Measurements from ENCODE around the gene RXRG. TPM values are rescaled to one million over a fixed set of nuclear protein-coding genes. Genes with fewer than 3 reads are reported as not detected.
A peak's percentile ranks its signal among the peaks of the same experiment; 100 is the strongest.
"Not testable (repeated sequence)": the region's sequence is repeated elsewhere in the genome, so short reads cannot be mapped to it uniquely, and the experiment has no call there.

RXRG gene
- not detected in 2 replicates for polyA plus RNA-seq (2014; cell fraction: cytosol; rRNA removed)
- not detected in 2 replicates for polyA plus RNA-seq (2014; cell fraction: nucleus; rRNA removed)

GRCh38 chr1:165444897-165445370 lies at the start of gene RXRG:
TSS of gene RXRG (minus strand) at chr1:165445126. CDS start at chr1:165444893, 233 bp downstream.
- DNase-seq (ENCODE audit: low spot score), result peak; percentile 45

GRCh38 chr1:165492845-165493373 lies 48.0 kb upstream of the RXRG start:
- DNase-seq (ENCODE audit: low spot score), result no peak

DNA sequence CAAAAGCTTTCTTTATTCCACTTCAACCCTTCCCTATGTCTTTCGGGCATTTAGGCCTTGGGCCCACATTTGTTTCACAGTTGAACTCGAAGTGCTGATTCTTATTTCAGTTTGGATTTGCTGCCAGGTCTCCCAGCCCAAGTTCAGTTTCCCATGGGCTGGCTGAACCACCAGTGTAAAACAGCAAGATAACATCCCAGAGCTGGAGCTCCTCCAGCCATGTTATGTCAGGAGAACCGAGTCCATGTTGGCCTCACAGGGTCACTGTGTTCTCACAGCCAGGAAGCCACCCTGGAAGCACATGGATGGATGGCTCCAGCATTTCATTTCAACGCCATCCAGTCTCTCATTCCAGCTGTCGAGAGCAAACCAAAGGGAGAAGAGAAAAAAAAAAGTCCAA lies 45.2 kb upstream of the RXRG start:
- DNase-seq (ENCODE audit: low spot score), result no peak

DNA sequence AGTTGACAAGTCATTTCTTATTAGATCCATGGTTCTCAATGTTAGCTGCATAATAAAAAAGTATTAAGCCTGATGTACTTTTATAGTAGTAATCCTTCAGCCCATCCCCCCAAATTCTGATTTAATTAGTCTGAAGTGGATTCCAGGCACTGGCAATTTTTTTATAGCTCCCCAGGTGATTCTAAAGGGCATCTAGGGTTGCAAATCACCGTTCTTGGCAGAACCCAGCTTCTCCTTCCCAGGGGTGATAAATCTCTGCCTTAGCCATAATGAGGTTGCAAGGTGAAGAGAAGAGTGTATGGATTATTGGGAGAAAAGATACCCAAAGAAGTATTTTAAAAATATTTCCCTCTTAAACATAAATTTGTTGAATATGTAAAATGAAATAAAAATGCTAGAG lies 43.0 kb upstream of the RXRG start:
- no peak for DNase-seq (ENCODE audit: low spot score)

GRCh38 chr1:165486663-165487062 lies 41.7 kb upstream of the RXRG start:
- DNase-seq (ENCODE audit: low spot score), result no peak

- no peak for DNase-seq (ENCODE audit: low spot score)
Measured at GRCh38 chr1:165485716-165486115, 40.8 kb upstream of the RXRG start.

DNA sequence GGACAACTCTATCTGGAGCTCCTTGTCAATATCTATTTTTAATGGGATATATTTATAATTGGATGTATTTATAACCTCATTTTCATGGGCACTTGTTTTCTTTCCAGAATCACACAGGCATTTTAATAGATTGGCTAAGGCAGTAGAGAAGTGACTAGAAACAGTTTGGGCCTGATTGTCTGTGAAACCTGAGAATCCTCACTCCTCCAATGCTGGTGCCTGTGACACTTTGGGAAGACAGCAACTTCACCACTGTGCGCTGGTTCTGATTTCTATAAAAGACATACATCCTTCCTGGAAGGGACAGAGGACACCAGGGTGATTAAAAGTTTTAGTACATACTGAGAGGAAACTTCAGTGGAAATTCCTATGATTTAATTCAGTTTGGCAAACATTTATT lies 39.6 kb upstream of the RXRG start:
- no peak for DNase-seq (ENCODE audit: low spot score)

DNA sequence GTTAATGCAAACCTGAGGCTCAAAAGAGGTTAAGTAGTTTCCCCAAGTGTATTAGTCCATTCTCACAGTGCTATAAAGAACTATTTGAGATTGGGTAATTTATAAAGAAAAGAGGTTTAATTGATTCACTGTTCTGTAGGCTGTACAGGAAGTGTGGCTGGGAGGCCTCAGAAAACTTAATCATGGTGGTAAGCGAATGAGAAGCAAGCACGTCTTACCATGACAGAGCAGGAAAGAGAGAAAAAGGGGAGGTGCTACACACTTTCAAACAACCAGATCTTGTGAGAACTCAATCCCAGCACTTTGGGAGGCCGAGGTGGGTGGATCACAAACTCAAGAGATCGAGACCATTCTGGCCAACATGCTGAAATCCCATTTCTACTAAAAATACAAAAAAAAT lies 38.5 kb upstream of the RXRG start:
- DNase-seq (ENCODE audit: low spot score), result no peak

DNA sequence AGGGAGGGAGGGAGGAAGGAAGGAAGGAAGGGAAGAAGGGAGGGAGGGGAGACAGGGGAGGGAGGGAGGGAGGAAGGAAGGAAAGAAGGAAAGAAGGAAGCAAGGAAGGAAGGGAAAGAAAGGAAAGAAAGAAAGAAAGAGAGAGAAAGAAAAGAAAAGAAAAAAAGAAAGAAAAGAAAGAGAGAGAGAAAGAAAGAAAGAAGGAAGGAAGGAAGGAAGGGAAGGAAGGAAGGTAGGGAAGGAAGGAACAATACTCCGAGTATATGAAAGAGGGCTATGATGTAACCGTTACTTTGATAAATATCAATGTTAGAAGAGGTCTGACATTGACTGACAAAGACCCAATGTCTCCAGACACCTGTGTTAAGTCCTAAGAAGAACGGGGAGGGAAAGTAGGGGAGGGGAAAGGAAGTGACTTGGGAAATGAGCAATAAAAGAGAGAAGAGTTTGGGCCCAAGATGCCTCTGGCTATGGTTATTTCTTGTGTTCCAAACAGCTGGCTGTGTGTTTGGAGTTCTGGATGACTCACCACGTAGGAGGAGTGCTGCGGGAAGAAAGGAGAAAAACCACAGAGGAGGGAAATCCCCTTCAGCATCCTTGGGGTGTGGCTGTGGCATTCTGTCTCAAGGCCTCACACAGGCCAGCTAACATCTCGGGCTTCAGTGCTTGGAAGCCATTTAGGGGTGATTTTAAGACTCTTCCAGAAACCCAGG lies 37.0 kb upstream of the RXRG start:
- DNase-seq (ENCODE audit: low spot score), result no peak

GRCh38 chr1:165476776-165477175 lies 31.9 kb upstream of the RXRG start:
- DNase-seq (ENCODE audit: low spot score), result no peak

- no peak for DNase-seq (ENCODE audit: low spot score)
Measured at GRCh38 chr1:165474196-165474595, 29.3 kb upstream of the RXRG start.

- DNase-seq (ENCODE audit: low spot score), result no peak
Measured at GRCh38 chr1:165473081-165473480, 28.2 kb upstream of the RXRG start.

GRCh38 chr1:165468726-165469249 lies 23.9 kb upstream of the RXRG start:
- DNase-seq (ENCODE audit: low spot score), result peak; percentile 8

- DNase-seq (ENCODE audit: low spot score), result no peak
Measured at GRCh38 chr1:165468253-165468652, 23.3 kb upstream of the RXRG start.

DNA sequence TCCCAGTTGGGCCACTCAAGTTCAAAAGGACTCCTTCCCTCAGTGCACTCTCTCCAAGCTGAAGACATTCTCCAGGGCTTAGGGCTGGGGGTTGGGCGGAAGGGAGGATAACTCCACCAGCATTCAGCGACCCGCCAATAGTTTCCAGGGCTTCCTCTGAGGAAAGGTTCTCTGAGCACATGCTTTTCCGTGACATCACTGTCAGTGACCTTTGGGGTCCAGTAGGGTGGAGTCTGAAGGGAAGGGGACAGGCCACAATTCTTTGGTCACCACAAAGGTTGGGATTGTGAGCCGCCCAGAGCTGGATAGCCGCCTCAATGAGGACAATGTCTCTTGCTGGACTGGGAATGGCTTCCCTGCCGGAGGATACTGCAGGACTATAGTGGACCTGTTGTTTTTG lies 22.8 kb upstream of the RXRG start:
- no peak for DNase-seq (ENCODE audit: low spot score)

GRCh38 chr1:165463978-165464377 lies 19.1 kb upstream of the RXRG start:
- DNase-seq (ENCODE audit: low spot score), result no peak

DNA sequence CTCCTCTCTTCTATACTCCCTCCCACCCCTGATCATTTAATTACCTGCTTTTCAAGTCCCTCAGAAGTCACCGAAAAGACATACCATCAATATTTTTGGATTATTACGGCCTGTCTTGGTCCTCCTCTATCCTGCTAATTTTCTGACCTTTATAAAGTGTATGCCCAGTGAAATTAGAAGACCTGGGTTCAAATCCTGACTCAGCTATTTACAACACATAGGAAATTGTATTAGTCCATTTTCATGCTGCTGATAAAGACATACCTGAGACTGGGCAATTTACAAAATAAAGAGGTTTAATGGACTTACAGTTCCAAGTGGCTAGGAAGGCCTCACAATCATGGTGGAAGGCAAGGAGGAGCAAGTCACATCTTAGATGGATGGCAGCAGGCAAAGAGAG lies 14.8 kb upstream of the RXRG start:
- not testable (repeated sequence) for DNase-seq (ENCODE audit: low spot score)

GRCh38 chr1:165456861-165457260 lies 11.9 kb upstream of the RXRG start:
- no peak for DNase-seq (ENCODE audit: low spot score)

GRCh38 chr1:165456114-165456513 lies 11.2 kb upstream of the RXRG start:
- DNase-seq (ENCODE audit: low spot score), result no peak

DNA sequence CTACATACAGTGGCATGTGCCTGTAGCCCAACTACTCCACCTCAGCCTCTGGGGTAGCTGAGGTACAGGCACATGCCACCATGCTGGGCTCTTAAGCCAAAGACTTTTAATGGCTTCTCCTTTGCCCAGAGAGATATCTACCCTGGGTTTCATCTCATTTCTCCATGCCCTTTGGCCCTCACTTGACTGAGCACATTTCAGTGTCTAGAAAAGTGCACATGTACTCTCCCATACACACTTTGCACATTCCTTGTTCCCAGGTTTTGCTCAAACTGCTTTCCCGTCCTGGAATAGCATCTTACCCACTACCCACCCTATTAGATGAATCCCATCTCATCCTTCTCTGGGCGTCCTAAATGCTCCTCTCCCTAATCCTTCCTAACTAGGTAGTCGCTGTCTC lies 10.2 kb upstream of the RXRG start:
- no peak for DNase-seq (ENCODE audit: low spot score)

GRCh38 chr1:165454091-165454610 lies 9.2 kb upstream of the RXRG start:
- no peak for DNase-seq (ENCODE audit: low spot score)

- no peak for DNase-seq (ENCODE audit: low spot score)
Measured at GRCh38 chr1:165452336-165453130, 7.6 kb upstream of the RXRG start.
